Pancreas (tissue), 10 donors: Measurements from ENCODE around the gene TSEN34. TPM values are rescaled to one million over a fixed set of nuclear protein-coding genes. Genes with fewer than 3 reads are reported as not detected.
A peak's percentile ranks its signal among the peaks of the same experiment; 100 is the strongest.
"Not testable (repeated sequence)": the region's sequence is repeated elsewhere in the genome, so short reads cannot be mapped to it uniquely, and the experiment has no call there.

Source experiments
- ATAC-seq, 4 donors: fragments of 200-7000 bp; cut with Tn5 transposase; one replicate each; pipeline versions ENCODE4 v1.8.0 to v1.9.1; 2020; ENCODE audit warnings: mild to moderate bottlenecking in 4 of 4, moderate library complexity in 4 of 4
- DNase-seq, 6 donors: peaks; one replicate each; pipeline ENCODE4 v3.0.0-alpha.2; 2020
- FAIRE-seq: peaks from 2 replicates; lab custom pipeline; 2012; peaks lifted over from hg19 to GRCh38; lab: Jason Lieb, UNC
- H3K27ac ChIP-seq, 4 donors: fragments of 200-600 bp; sonication (generic); 1 replicate in 3 of 4; 2 replicates in 1 of 4; pipeline versions ENCODE4 v1.5.0 to v1.8.0; 2020
- H3K27me3 ChIP-seq, 4 donors: fragments of 200-600 bp; one replicate each; pipeline ENCODE4 v1.8.0; 2021
- H3K36me3 ChIP-seq, 3 donors: fragments of 200-600 bp; sonication (generic) in 1 of 3; one replicate each; pipeline versions ENCODE4 v1.5.0 to v1.8.0; 2020 to 2021
- H3K4me1 ChIP-seq, 3 donors: fragments of 200-600 bp; one replicate each; pipeline ENCODE4 v1.8.0; 2021
- H3K4me3 ChIP-seq, 4 donors: fragments of 200-600 bp; sonication (generic) in 2 of 4; one replicate each; pipeline versions ENCODE4 v1.5.0 to v1.8.0; 2020 to 2021
- H3K9me3 ChIP-seq, 4 donors: fragments of 200-600 bp; one replicate each; pipeline ENCODE4 v1.8.0; 2021
- WGBS, 2 donors: extraction: QIAGEN DNeasy Blood & Tissue Kit; methylation state at CpG; one replicate each; pipeline ENCODE4 v1.1.7; 2013; 5-methylcytosine and 5-hydroxymethylcytosine counted together
- intact Hi-C, 3 donors: fragments of 100-400 bp; cut with DNase I; formaldehyde crosslinking; loops; one replicate each; pipeline versions ENCODE4 v1.11.1 to v1.14.2; 2022
- polyA plus RNA-seq, 2 donors: library from polyadenylated mRNA; stranded (reverse); fragments of 200-250 nt; gene quantifications; one replicate each; pipeline ENCODE4 v1.2.3, GENCODE V29; 2013
- total RNA-seq, 6 donors: library from RNA; stranded (reverse); fragmentation: NEBNext Ultra II Directional in 4 of 6; extraction: Animal tissue kit (Norgen Biotek cat#: 25700) in 4 of 6; gene quantifications; one replicate each; pipeline versions ENCODE4 v1.2.1 to v1.2.4, GENCODE V29; 2021 to 2023
- TF ChIP-seq, protein P1 (sequence below), 4 donors: fragments of 200-600 bp; sonication (generic) in 3 of 4; IDR thresholded peaks; one replicate each; pipeline versions ENCODE4 v1.5.0 to v1.8.0; 2021; ENCODE audit warnings: antibody characterized with exemption in 4 of 4
- donor health status: healthy with polysubstance abuse.
- donor health status: DM: no; HTN: no; CAD: no; lungs with moderate emphysema.
- donor health status: DM: no; HTN: no; CAD: no.
- donor health status: control.
- donor health status: control.
- donor health status: Bipolar disorder and iron deficiency.
- donor health status: DM: yes; HTN: yes; CAD: no.
- donor health status: DM: no; HTN: no; CAD: no.
- donor health status: DM: no; HTN: no; CAD: no.
- donor health status: DM: yes; HTN: yes; CAD: no.

TSEN34 gene
- total and polyA plus RNA-seq, 8 donors, result 16.8 to 33.3 (median 19.4) TPM

GRCh38 chr19:54229146-54229545, 38.0 kb downstream of the TSEN34 start:
- Histone ChIP-seq H3K27ac (no peak overlapping the region), H3K4me3 (no peak overlapping the region), H3K27me3 (no peaks in the 10 kb centered on the region), H3K9me3 (no peaks in the 10 kb centered on the region), H3K4me1 (no peaks in the 10 kb centered on the region), H3K36me3 (no peaks in the 10 kb centered on the region)
- TF ChIP-seq, protein P1, sequence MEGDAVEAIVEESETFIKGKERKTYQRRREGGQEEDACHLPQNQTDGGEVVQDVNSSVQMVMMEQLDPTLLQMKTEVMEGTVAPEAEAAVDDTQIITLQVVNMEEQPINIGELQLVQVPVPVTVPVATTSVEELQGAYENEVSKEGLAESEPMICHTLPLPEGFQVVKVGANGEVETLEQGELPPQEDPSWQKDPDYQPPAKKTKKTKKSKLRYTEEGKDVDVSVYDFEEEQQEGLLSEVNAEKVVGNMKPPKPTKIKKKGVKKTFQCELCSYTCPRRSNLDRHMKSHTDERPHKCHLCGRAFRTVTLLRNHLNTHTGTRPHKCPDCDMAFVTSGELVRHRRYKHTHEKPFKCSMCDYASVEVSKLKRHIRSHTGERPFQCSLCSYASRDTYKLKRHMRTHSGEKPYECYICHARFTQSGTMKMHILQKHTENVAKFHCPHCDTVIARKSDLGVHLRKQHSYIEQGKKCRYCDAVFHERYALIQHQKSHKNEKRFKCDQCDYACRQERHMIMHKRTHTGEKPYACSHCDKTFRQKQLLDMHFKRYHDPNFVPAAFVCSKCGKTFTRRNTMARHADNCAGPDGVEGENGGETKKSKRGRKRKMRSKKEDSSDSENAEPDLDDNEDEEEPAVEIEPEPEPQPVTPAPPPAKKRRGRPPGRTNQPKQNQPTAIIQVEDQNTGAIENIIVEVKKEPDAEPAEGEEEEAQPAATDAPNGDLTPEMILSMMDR (IDR thresholded peaks at IDR 0.05), result no peak
- DNase-seq (no peak), FAIRE-seq (no peak), ATAC-seq (no peak)
- intact Hi-C loops, result no loop called here
- 67 to 75% methylated on average over 8 of the region's 8 CpGs for WGBS, 2 donors

DNA sequence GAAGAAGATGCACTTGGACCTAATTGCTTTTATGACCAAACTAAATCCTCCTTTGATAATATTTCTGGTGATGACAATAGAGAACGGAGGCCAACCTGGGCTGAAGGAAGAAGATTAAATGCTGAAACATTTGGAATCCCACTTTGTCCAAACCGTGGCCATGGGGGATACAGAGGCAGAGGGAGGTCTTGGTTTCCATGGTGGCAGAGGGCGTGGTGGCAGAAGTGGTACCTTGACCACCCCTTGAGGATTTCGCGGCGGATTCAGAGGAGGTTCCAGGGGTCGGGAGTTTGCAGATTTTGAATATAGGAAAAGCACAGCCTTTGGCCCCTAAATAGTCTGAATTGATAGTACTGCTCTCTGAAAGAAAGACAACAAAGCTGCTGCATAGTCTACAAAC, 38.9 kb downstream of the TSEN34 start:
- H3K27me3 ChIP-seq, result no peaks in the 10 kb centered on the region
- ATAC-seq (no peak), DNase-seq (no peak), FAIRE-seq (no peak)
- intact Hi-C loops, result loop anchor here in 2 of 3 donors (2.0 to 10.0 kb wide), 2 partner anchors 55 to 59 kb away; partner anchors contain the start of gene TMC4 (in 1 of the 2)
- no peak overlapping the region for H3K27ac ChIP-seq
- H3K36me3 ChIP-seq, result no peaks in the 10 kb centered on the region
- 68 to 72% methylated on average over 7 of the region's 7 CpGs for WGBS, 2 donors
- H3K4me1 ChIP-seq, result no peaks in the 10 kb centered on the region
- no peaks in the 10 kb centered on the region for H3K9me3 ChIP-seq
- H3K4me3 ChIP-seq, result no peak overlapping the region
- TF ChIP-seq, protein P1 (IDR thresholded peaks at IDR 0.05), result no peak

DNA sequence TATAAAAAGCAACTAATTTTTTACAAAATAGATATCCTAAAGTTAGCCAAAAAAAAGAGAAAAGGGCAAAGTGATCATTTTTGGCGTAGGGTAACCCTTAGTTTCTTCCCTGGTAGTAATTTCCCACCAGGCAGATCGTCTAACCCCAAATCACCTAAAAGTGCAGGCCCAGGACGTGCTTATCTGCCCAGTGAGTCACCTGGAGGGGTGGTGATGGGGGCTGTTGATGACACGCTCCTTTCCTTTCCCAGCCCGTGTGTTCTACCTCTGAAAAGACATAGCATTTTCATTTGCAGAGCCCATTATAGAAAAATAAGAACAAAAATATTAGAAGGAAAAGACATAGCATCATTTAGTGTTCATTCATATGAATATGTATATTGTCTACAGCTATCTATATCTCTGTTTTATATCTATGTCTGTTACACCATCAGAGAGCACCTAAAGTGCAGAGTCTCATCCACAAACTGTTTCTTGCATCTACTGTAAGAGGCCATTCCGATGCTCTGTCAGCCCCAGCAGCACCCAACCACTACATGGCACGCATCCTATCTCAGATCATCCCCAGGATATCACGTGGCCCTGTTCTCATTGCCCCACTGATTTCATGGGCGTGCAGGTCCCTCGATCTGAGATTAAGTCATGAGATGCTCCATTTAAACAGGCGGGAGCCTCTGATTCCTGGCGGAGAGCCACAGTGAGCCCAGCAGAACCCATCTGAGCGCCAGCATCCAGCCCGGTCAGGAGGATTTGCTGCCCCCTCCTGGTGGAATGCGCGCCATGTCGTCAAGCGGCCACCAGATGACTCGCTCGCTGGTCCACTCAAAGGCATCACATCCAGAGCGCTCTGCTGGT, 40.2 kb downstream of the TSEN34 start:
- Histone ChIP-seq H3K9me3 (no peaks in the 10 kb centered on the region), H3K27ac (no peak overlapping the region), H3K36me3 (no peaks in the 10 kb centered on the region), H3K4me3 (no peak overlapping the region), H3K4me1 (no peaks in the 10 kb centered on the region), H3K27me3 (no peaks in the 10 kb centered on the region)
- intact Hi-C loops, result loop anchor here in 2 of 3 donors (2.0 to 10.0 kb wide), 2 partner anchors 57 to 61 kb away; partner anchors contain the start of gene TMC4 (in 1 of the 2)
- peak; percentile 62 to 96 (median 94) for DNase-seq
- no peak for FAIRE-seq
- WGBS, 2 donors, result 11 to 14% methylated on average over 21 of the region's 21 CpGs
- ATAC-seq, result peak; percentile 96 to 100 (median 99)
- TF ChIP-seq, protein P1 (IDR thresholded peaks at IDR 0.05), result peak; percentile 86 to 99 (median 90)

- Histone ChIP-seq H3K27ac (no peak overlapping the region), H3K9me3 (no peaks in the 10 kb centered on the region), H3K4me3 (no peak overlapping the region), H3K27me3 (no peaks in the 10 kb centered on the region), H3K36me3 (no peaks in the 10 kb centered on the region), H3K4me1 (no peaks in the 10 kb centered on the region)
- intact Hi-C loops, result loop anchor here in 1 of 3 donors (10.0 kb wide), 1 partner anchor 59 kb away; the partner anchor contains the start of gene TMC4
- FAIRE-seq (no peak), ATAC-seq (no peak), DNase-seq (peak in 1 of 6 donors; percentile 10)
- TF ChIP-seq, protein P1 (IDR thresholded peaks at IDR 0.05), result no peak
- WGBS, 2 donors, result 4 to 47% methylated on average over 5 of the region's 5 CpGs
Measured at GRCh38 chr19:54233941-54234340, 42.8 kb downstream of the TSEN34 start.

DNA sequence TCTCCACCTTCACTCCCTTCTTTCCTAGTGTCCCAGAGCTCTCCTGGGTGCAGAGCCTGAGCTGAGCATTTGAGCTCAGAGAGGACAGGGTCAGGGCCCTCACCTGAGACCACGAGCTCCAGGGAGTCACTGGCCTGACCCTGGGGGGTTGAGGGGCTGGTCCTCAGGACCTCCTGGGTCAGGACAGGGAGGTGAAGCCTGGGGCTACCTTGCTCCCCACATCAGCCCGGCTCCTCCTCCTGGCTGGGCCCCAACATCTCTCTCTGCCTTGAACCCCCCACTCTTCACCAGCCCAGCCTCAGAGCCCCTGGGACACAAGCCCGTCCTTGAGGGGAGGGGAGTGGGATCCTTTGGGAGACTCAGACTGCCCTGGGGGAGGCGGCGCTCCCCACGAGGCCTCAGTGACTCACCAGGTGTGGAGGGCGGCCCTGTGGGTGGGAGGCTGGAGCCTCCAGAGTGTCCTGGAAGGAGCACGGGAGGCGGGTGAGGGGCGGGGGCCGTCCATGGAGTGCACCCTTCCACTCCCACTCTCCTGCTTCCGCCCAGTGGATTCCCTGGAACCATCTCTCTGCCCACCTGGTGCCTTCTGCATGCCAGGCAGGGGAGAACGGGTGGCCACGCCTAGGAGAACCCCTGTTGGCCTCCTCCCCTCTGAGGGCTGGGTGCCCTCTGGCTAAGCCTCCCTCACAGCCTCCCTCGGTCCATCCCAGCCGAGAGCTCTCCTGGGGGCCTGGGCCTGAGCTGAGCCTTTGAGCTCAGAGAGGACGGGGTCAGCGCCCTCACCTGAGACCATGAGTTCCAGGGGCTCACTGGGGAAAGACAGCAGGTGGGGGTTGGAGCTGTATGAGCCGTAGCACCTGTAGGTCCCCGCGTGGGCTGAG, 48.6 kb downstream of the TSEN34 start:
- ATAC-seq (peak in 1 of 4 donors; percentile 21), DNase-seq (peak in 2 of 6 donors; percentile 42 to 46)
- 47 to 49% methylated on average over 10 to 14 of the region's 21 CpGs for WGBS, 2 donors
- H3K4me1 ChIP-seq, H3K27ac ChIP-seq, FAIRE-seq, H3K9me3 ChIP-seq, H3K27me3 ChIP-seq, H3K36me3 ChIP-seq, H3K4me3 ChIP-seq: not testable (repeated sequence)
- intact Hi-C loops, result loop anchor here in 1 of 3 donors (10.0 kb wide), 1 partner anchor 65 kb away; the partner anchor contains the start of gene TMC4

DNA sequence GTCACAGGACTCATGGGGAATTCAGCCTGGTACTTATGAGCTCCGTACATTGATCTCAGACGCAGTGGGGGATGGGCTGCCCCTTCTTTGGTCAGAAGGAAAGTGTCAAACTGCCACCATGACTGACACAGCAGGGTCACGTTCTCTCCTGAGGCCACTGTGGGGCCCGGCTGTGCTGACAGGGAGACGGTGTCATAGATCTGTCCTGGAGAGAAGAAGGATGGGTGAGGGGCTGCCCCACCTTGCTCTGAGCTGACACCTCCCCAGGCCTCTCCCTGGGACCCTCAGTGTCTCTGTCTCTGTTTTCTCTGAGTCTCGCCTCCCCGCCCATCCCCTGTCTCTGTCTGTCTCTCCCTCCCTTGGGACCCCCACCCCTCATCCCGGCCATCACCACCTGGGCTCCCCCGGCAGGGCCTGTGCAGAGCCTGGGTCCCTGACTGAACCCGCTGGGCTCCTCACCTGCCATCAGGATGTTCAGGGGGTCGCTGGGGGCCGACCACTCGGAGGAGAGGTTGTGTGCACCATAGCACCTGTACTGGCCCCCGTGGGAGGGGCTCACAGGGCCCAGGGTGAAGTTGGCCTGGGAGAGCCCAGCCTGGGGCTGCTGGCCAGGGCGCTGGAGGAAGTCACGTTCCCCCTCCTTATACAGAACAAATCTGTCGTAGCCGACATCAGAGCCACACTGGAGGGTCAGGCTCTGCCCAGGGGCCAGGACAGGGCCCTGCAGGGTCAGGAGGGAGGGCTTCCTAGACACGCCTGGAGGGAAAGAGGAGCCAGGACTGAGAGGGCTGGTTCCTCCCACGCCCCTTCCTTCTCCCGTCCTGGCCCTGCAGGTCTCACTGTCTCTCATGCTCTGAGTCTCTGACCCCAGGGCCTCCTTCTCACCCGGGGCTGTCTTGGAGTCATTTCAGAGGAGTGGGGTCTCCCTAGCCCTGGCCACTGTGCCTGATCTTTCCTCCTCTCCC, 49.5 kb downstream of the TSEN34 start:
- peak in 1 of 6 donors; percentile 62 for DNase-seq
- H3K27ac ChIP-seq, H3K36me3 ChIP-seq, H3K9me3 ChIP-seq, H3K4me3 ChIP-seq, intact Hi-C loops, H3K27me3 ChIP-seq, H3K4me1 ChIP-seq, ATAC-seq, FAIRE-seq: not testable (repeated sequence)
- WGBS, 2 donors, result 40 to 58% methylated on average over 9 to 18 of the region's 22 CpGs

GRCh38 chr19:54242234-54242633, 51.1 kb downstream of the TSEN34 start:
- H3K27me3 ChIP-seq, FAIRE-seq, H3K4me3 ChIP-seq, intact Hi-C loops, H3K36me3 ChIP-seq, H3K4me1 ChIP-seq, H3K9me3 ChIP-seq, H3K27ac ChIP-seq, DNase-seq, ATAC-seq: not testable (repeated sequence)
- WGBS, 2 donors, result 36% methylated on average over 4 of the region's 4 CpGs; no CpG with 5 or more reads in 1 of the 2 donors
